CD4-positive, alpha-beta T cell treated with Interleukin-15 for 1 hour (primary cell): ENCODE measurements around the gene PRKAG3.

ENCODE experiments used
- DNase-seq: peaks from one replicate; pipeline ENCODE4 v3.0.0-alpha.2; 2020

Gene PRKAG3

DNA sequence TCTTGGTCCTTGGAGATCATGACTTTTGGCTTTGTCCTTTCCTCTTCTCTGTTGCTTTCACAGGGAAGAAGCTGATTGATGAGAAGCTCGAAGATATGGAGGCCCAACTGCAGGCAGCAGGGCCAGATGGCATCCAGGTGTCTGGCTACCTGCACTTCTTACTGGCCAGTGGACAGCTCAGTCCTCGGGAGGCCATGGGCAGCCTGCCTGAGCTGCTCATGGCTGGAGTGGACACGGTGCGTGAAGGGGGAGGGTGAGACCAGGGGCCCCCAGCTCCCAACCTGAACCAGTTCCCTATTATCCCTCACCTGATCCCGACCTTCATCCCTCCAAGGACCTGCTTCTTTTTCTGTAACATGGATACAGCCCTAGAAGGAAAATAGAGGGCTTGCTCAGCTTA lies 18.7 kb downstream of the PRKAG3 start:
- no peak for DNase-seq

DNA sequence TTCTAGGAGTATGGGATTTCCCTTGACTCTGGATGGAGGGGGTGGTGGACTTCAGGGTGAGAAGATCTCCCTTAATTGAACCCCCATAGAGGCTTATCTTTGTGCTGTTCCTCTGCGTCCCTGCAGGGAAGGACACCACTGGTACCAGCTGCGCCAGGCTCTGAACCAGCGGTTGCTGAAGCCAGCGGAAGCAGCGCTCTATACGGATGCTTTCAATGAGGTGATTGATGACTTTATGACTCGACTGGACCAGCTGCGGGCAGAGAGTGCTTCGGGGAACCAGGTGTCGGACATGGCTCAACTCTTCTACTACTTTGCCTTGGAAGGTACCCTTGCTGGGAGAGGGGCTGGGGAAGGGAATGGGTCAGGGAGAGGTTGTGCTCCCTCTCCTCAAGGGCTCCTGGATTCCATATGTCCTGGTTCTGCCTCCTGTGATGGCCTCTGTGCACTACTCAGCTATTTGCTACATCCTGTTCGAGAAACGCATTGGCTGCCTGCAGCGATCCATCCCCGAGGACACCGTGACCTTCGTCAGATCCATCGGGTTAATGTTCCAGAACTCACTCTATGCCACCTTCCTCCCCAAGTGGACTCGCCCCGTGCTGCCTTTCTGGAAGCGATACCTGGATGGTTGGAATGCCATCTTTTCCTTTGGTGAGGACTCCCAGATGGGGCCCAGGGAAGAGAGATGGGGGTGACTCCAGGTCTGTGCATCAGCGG lies 19.3 kb downstream of the PRKAG3 start:
- DNase-seq: no peak

DNA sequence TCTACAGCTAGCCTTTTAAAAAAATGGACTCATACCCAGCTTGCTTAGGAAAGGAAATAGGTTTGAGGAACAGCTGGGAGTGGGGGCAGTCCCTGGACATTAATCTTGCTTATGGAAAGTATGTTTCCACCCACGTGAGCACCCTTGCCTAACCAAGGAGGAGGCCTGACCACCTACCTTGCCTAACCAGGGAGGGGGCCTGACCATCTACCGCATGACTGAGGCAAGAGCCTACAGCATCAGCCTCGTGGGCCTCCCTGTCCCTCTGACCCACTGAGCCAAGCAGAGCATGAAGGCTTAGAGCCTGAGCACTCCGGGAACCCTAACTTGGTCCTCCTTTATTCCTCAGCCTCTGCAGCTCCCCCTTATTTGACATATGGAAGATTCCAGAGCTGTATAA lies 20.2 kb downstream of the PRKAG3 start:
- DNase-seq: no peak

DNA sequence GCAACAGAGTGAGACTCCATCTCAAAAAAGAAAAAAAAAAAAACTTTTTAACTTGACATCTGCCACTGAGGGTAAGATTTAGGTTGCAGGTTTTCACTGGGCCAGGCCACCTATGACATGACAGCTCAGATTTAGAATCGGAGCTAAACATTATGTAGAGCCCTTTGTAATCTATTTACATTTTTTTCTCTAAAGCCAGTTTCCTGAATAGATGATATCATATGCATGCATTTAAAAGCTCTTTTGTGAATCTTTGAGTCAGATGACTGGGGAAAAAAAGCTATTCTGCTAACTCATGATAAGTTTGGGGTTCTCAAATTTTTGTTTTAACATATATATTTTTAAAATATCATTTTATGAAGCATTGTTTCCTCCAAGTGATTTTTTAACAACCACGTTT lies 21.3 kb downstream of the PRKAG3 start:
- no peak for DNase-seq

DNA sequence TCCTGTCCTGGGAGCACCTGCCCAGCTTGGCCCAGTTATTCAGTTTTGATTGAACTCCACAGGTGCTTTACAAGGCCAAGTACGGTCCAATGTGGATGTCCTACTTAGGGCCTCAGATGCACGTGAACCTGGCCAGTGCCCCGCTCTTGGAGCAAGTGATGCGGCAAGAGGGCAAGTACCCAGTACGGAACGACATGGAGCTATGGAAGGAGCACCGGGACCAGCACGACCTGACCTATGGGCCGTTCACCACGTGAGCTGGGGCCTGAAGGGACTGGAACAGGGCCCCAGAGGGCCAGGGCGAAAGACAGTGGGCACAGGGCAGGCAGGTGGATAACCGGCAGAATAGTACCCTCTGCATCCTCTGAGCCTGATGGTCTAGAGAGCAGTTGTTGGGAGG lies 22.1 kb downstream of the PRKAG3 start:
- no peak for DNase-seq

DNA sequence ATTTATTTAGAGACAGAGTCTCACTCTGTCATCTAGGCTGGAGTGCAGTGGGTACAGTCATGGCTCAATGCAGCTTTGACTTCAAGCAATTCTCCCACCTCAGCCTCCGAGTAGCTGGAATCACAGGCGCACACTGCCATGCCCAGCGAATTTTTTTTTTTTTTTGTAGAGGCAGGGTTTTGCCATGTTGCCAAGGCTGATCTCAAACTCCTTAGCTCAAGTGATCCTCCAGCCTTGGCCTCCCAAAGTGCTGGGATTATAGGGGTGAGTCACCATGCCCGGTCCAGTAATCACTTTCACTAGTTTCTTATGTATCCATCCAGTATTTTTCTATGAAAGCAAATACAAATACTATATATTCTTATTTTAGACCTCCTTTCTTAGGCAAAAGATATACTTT lies 24.0 kb downstream of the PRKAG3 start:
- DNase-seq: no peak

DNA sequence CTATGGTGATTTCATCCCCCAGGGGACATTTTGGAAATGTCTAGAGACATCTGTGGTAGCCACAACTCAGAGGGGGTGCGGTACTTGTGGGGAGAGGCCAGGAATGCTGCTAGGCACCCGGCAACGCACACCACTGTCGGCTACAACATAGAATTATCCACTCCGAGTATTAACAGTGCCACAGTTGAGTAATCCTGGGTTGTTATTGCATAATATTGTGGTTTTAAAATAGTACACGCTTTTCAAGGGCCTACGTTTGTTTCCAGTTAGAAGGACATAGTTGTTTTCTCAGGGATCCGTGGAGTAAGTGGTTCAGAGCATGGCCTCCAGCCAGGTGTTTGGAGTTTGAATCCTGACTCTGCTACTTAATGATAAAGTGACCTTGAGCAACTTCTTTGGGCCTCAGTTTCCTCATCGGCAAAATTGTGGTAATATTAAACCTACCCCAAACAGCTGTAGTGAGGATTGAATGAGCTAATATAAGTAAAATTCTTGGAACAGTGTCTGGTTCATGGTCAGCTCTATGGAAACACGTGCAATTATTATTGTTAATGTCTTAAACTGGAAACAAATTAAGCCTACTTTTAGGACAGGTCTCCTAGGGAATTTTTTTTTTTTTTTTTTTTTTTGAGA lies 25.1 kb downstream of the PRKAG3 start:
- DNase-seq: no peak

DNA sequence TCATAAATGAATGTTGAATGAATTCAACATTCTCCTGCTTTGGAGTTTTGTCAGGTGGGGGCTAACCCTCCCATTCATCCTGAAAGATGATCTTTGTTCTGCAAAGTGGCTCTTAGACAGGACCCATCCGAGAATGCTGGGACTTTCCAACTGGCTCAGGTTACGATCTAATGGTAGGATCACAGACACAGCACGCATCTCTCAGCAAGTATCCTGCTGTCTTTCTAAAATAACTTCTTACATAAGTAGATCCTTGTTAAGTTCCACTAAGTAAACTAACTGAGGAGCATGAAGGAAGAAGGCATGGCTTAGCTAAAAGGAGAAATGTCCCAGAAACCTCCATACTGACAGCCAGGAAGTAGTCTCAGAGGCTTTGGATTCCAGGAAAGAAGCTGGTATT lies 26.0 kb downstream of the PRKAG3 start:
- DNase-seq: no peak

DNA sequence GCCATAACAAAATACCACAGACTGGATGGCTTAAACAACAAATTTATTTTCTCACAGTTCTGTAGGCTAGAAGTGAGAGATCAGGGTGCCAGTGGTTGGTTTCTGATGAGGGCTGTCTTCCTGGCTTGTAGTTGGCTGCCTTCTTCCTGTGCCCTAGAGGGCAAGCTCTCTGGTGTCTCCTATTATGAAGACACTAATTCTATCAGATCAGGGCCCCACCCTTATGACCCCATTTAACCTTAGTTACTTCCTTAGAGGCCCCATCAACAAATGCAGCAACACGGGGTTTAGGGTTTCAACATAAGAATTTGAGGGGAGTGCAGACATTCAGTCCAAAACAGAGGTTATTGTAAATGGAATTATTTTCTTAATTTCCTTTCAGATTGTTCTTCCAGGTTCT lies 26.8 kb downstream of the PRKAG3 start:
- no peak for DNase-seq

DNA sequence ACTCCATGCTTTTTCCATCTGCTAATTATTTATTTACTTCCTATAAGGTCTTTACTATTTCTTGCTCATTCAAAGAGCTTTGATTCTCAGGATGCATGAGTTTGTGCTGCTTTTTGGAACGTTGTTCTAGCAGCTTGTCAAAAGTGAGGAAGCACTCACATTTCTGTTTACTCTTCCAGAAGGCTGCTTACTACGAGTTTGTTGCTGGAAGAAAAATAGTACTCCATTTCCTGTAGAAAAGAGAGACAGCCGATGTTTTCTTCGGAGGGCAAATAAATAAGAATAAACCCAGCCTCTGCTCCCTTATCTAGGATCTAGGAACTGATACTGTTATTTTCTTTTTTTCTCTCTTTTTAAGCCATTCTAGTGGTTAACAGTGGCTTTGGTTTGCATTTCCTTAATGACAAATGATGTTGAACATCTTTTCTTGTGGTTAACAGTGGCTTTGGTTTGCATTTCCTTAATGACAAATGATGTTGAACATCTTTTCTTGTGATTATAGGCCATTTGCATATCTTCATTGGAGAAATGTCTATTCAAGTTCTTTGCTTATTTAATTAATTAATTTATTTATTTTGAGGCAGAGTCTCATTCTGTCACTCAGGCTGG lies 29.1 kb downstream of the PRKAG3 start:
- DNase-seq: no peak

DNA sequence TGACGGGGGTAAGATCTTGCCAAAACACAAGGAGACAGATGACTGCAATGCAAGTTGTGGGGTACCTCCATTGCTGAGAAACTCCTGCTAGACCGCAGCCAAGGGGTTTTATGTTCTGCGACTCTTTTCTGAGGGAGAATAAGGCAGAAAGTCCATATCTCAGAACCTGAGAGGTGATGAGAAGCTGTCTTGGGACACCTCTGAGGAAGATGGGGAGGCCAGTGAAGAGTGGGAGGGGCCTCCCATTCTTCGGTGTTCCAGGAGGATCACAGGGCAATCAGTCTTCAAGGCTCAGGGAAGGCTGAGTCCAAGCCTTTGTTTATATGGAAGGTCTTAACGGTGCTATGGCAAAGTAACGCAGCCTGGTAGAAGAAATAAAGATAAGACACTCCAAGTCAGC lies 31.6 kb downstream of the PRKAG3 start:
- DNase-seq: no peak

DNA sequence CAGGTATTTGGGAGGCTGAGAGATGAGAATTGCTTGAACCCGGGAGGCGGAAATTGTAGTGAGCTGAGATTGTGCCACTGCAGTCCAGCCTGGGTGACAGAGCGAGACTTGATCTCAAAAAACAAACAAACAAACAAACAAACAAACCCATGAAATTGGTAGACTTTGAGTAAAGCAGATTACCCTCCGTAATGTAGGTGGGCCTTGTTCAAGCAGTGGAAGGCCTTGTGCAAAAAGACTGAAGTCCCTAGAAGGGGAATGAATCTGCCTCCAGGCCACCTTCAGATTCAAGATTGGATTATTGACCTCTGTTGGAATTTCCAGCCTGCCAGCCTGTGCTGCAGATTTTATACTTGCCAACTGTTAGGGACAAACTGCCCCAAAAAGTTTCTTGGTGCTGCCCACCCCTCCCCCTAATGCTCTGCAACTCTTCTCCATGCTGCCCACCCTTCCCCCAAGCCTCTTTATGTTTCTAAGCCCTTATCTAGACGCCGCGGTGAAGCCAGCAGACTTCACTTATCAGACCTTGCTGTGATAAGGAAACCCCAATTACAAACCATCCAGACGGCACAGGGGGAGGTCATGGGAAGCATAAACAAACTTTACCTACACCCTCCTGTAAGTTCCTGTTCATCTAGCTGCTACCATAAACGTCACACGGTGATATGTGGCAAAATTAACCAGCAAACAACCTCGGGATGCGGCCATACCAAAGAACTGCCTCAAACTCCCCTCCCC lies 32.7 kb downstream of the PRKAG3 start:
- DNase-seq: no peak

DNA sequence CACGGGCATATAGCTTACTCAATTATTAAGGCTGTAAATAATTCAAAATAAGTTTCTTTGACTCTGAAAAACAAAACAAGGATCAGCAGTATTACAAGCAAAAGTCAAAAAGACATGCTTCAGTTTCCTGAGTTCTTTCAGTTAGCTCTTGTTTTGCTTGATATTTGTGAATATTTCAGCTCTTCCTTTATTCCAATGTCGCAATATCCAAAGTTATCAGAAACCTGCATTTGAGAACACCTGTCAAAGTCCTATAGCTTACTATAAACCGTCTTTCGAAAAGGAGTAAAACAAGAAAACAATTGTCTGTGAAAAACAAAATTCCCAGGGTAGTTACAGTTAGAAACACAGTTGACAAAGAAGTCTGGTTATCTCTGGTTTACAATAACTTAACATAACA lies 34.9 kb downstream of the PRKAG3 start:
- DNase-seq: no peak

DNA sequence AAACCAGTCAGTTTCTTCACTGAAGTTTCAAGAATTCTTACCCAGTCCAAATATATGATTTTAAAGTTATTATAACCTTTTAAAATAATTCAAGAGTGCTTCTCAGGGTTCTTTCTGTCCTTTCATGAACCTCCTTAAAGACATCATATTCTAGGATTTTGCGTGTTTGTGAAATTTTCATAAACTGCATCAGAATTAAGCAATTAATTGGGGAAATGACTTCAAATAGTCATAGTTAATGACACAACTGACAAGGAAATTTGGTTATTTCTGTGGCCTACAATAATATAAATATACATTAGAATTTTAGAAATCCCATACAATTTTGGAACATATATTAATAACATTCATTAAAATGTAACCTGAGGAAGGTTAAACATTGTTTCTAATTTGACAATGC lies 39.2 kb downstream of the PRKAG3 start:
- no peak for DNase-seq

DNA sequence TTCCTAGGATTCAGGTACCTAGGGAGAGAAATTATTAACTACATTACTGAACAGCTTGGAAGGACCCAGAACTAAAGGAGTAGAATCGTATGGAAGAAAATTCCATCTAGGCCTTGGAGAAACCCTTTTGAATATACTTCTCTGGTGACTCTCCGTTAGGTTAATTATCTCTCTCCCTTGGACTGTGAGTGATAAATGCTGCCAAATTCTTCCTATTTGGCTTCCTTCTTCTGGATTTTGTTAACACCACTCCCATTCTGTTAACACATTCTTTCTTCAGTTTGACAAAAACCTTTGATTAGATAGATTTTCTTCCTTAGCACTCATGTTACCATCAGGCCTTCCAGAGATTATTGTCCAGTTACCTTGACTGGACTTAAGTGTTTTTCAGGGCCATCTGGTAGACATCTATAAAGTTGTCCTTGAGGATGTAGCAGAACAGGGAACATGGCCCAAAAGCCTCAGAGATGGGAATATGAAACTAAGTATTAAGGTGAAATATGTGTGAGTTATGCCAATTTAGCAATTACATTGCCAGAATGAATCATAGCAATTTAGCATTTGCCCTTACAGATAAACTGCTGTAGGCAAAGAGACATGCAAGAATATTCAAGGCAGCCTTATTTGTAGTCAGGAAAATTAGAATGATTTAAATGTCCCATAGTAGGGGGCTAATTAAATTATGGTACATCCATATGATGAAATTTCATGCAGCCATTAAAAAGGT lies 42.9 kb downstream of the PRKAG3 start:
- no peak for DNase-seq

DNA sequence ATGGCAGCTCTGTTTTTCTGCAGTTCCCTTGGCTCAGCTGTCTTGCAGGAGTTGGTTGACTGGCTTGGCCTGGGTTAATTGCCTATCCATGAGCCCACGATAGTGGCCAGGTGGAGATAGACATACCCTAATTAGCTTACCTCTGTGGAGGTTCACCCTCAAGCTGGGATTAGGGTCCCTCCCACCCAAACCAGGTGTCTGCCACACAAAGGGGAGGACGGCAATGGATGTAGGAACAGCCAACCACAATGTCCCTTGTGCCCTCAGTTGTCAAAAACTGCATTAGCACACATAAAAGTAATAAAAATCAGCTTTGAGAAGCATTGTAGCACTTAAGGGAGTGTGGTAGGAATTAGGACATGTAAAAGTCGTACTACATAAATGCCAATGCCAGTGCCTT lies 45.5 kb downstream of the PRKAG3 start:
- DNase-seq: no peak

DNA sequence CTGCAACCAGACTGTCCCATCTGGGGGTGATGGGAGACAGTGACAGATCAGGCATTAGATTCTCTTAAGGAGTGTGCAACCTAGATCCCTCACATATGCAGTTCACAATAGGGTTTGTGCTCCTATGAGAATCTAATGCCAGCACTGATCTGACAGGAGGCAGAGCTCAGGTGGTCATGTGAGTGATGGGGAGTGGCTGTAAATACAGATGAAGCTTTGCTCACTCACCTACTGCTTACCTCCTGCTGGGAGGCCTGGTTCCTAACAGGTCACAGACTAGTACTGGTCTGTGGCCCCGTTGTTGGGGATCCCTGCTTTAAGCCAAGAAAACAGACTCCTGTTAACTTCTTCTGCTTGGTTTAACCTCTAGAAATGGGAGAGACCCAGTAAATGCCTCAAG lies 46.5 kb downstream of the PRKAG3 start:
- no peak for DNase-seq

DNA sequence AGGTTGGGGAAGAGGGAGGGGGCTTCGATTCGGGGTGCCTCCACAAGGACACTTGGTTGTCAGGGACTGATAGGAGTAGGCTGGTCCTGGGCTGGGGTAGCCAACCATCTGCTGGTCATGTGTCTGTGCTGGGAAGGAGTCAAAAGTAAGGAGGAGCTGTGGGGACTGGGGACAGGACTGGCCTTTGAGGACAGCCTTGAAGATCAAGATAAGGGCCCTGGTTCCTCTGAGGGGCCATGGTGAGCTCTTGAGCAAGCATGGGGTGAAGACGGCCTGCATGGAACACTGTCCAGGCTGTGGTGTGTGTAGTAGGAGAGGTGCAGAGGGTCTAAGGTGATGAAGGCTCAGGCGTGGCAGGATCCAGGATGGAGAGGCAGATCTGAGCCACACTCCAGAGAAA lies 47.9 kb downstream of the PRKAG3 start:
- DNase-seq: no peak

DNA sequence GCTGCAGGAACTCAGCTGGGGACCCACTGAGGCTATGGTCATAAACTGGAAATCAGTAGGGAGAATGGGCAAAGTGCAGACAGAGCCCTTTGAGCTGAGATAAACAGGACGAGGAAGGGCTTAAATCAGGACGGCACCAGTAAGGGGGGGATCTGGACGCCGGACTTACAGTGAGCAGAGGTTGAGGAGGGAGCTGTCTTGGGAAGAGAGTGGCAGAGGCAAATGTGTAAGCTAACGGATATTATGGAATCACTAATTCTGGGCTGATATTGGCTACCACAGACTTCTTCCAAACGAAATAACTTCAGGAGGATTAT lies 49.1 kb downstream of the PRKAG3 start:
- no peak for DNase-seq

DNA sequence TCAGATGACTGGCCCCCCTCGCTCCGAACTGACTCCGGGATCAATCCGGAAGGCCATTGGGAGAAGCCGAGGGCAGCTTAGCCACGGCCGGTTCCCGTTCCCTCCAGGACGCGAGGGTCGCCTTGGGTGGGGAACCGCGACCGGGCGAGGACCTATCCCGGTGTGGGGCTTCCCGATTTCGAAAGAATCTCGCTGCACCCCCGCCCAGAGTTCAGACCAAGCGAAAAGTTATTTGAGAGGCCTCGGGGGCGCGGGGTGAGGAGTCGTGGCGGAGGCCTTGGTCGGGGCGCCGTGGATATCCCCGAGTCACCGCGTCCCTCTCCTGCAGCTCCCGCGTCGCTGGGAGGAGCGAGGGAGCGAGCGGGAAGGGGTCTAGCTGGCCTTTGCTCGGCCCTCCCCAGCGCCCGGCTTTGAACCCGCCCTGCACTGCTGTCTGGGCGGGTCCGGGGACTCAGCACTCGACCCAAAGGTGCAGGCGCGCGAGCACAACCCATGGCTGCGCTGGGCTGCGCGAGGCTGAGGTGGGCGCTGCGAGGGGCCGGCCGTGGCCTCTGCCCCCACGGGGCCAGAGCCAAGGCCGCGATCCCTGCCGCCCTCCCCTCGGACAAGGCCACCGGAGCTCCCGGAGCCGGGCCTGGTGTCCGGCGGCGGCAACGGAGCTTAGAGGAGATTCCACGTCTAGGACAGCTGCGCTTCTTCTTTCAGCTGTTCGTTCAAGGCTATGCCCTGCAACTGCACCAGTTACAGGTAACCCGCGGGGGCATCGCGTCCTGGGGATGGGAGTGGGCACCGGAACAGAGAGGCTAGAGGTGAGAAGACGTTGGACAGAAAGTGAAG lies 49.7 kb downstream of the PRKAG3 start, which contains the start of gene CYP27A1:
Gene CYP27A1, plus strand, starts transcription at position 457 of the 837 bp plus-strand sequence. Its CDS starts 36 bp downstream, at position 493.
- DNase-seq: no peak

DNA sequence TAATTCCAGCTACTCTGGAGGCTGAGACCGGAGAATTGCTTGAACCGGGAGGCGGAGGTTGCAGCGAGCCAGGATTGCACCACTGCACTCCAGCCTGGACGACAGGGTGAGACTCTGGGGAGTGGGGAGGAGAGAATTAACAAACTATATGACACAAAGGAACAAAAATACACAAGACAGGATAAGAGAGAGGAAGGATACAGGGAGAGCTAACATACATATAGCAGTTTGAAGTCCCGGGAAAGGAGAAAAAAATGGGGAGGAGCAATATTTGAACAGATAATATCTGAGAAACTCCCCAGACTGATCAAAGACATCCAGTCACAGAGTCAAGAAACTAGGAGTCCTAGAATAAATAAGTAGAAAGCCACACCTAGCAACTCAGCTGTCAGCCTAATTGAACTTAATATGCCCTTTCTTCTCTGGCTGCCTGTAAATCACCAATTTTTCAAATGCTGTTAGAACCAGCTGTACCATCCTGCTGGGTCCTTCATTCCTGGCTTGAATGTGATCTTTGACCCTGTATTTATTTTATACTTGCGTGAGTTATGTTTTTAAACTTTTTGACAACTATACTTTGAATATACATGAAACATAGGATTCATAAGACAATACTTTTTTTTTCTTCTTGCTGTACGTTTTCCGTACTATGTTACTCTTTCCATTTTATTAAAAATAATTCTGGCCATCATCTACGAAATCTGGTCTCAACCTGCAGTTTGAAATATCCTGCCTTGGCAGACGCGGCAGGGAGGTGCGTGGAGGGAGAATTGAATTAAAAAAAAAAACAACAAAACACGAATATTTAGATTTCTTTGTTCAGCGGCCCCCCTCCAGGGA lies 50.5 kb downstream of the PRKAG3 start:
- no peak for DNase-seq
